HG03354 (cell line): ENCODE results near the gene TIMM17B.

Source experiments
- ATAC-seq: cut with Tn5 transposase; IDR thresholded peaks from one replicate; pipeline ENCODE4 v1.9.1; 2021; ENCODE audit warnings: mild to moderate bottlenecking; ENCODE audit not compliant: unreplicated experiment, poor library complexity, severe bottlenecking

Gene TIMM17B

DNA sequence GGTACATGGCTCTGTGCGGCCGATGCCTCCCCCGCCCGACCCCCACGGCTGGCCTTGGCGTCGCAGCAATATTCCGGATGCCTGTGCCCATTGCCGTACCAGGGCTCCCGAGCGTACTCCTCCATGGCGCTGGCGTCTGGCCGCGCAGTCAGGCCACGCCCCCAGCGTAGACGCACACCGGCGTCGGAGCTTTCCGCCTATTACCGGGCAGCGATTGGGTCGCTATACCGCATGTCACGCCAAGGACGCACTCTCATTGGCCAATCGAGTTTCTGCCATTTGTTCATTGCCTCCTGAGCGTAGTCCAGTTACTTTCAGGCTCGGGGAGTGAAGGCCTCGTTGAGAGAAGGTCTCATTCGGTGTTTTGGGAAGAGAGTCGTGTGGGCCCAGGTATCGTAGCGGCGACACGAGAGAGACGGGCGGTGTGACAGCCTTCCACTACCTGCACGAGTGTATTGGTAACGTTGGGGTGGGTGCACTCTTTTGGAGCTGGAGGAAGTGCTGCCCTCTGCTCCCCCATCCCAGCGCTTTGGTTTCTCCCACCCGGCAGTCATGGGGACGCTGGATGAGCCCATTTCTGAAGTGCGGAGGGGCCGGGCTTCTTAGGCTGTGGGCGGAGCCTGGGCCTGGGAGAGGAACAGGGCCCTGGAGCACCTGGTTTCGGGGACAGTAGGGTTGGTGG lies at the start of gene TIMM17B, which contains the start of gene PQBP1:
TIMM17B (minus strand) TSS at position 144 of the 682 bp plus-strand sequence; CDS start at position 125, 19 bp downstream.
PQBP1 (plus strand) TSS at position 306 of the 682 bp plus-strand sequence. CDS start 580 bp downstream, outside the sequence.
- peak; percentile 90 for ATAC-seq

DNA sequence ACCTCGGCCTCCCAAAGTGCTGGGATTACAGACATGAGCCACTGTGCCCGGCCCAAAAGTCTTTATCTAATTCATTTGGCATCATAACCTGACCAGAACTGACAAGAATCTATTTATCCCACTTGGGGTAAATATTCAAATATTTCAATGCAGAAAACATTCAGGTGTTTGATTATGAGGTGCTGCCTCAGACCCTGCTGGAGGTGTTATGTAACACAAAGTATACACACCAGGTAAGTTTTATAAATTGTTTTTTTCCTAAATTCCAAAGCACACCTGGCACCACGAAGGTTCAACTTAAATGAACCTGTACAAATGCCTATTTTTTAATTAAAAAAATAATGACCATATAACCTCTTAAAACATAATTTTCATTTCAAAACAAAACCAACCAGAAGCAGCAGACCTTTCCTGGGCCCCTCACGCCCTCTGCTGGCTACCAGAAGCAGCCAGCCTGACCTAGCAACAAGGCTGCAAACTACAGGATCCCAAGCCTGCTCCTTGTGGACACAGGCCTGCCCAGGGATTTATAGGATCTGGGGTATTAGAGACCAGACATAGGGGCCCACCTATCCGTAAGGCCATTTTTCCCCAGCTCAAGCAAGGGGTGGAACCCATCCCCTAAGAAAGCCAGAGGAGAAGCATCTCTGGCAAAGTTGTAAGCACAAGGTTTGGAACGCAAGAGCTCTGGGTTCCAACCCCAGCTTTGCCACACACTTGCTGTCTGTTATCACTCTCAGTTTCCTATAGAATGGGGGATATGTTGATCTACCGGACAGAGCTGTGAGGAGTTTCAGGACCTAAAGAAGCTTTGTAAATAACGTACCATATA lies 48.2 kb upstream of the TIMM17B start:
- ATAC-seq, result peak; percentile 59

DNA sequence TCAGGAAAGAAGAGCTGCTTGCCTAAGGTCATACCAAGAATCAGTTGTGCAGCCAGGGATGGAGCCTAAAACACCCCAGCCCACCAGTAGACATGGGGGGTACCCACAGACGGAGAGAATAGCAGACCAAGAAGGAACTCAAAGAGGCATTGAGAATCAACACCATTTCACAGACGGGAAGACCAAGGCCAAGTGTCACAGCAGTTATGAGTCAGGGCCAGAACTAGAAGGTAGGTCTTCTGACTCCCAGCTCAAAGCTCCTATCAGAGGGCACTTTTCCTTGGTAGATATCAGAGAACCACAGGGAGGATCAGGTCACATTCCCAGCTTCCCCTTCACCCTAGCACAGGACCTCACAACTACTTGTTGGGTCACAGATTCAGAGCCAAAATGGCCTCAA lies 45.3 kb upstream of the TIMM17B start:
- no peak for ATAC-seq

- no peak for ATAC-seq
Measured at GRCh38 chrX:48940404-48940955, 42.9 kb upstream of the TIMM17B start.

DNA sequence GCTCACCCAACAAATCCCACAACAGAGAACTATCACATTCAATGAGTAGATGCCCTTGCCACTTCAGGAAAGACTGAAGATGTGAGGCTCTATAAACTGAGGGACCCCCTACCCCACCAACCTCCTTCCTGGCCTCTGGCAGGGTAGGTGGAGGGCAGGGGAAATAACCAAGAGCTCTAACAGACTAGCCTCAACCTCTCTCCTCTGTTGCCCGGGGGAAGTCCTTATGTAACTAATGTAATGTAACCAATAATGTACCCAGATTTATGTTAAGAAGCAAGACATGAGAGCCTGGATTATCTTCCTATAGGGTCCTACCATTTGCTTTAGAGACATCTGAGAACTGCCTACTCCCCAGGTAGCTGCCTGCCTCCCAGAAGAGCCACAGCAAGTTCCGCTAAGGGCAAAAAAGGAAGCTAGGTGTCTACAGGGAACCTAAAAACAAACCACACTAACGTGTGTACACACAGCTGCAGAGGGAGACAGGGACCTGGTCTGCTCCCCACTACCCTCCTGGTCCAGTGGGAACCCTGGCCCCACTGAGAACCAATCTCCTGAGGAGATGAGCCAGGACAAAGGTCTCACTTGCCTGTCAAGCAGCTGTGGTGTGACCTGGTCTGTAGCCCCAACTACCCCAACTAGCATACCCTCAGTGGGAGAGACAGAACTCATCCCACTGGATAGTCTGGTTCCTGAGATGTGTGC lies 42.1 kb upstream of the TIMM17B start:
- ATAC-seq, result no peak

GRCh38 chrX:48938721-48939425 lies 41.3 kb upstream of the TIMM17B start:
- peak; percentile 62 for ATAC-seq

GRCh38 chrX:48937054-48937907 lies 39.7 kb upstream of the TIMM17B start:
- peak; percentile 70 for ATAC-seq

DNA sequence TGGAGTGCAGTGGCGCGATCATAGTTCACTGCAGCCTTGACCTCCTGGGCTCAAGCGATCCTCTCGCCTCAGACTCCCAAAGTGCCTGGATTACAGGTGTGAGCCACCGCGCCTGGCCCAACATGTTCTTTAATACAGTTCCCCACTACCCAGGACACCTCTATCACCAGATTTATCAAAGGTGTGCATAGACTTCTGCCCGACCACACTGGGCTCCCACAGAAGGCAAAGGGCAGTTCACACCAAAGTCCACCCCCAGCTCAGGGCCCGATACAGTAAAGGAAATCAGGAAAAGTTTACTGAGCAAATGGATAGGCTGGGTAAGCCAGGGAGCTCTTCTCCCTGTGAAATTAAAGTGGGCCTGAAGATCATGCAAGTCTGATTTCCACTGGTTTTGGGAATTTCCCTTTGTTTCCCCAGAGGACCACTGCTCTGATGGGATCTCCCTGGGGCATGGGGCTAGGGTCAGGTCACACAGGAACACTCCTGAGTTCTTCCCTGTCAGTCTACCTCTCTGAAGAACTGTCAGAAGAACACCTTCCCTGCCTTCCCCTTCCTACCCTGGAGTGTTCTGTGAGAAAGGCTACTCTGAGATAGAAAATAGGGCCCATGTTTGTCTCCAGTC lies 39.0 kb upstream of the TIMM17B start:
- ATAC-seq, result no peak

- no peak for ATAC-seq
Measured at GRCh38 chrX:48935301-48935670, 37.7 kb upstream of the TIMM17B start.

- ATAC-seq, result no peak
Measured at GRCh38 chrX:48934581-48935300, 37.2 kb upstream of the TIMM17B start.

DNA sequence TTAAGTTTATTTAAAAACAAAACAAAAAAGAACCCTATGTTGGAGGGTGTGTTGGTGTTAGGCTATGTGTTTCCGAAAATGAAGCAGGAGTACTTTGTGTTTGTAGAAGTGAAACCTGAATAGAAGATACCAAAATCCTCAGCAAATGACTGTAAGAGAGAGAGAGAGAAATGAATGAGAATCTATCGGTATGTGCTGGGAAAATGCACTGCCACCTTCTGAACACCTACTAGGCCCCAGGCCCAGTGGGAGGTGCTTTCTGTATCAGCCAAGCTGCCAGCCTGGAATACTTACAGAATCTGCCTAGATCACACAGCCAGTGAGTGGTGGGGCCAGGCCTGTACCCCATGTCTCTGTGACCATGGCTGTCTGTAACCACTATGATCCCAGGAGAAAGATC lies 36.2 kb upstream of the TIMM17B start:
- no peak for ATAC-seq

DNA sequence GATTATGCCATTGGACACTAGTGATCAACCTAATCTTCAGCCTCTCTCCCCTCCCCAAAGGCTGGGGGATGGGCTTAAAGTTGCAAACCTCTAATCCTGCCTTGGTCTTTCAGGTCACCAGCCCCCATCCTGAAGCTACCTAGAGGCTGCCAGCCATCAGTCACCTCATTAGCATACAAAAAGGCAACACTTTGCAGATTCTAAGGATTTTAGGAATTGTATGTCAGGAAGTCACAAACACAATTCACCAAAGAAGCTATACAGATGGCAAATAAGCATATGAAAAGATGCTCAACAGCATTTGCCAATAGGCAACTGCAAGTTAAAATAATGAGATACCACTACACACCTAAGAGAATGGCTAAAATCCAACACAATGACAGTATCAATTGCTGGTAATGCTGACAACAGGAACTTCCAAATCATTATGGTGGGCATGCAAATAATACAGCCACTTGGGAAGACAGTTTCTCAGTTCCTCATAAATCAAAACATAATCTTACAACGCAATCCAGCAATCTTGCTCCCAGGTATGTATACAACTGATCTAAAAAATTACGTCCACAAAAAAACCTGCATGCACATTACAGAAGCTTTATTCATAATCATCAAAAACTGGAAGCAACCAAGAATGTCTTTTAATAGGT lies 30.3 kb upstream of the TIMM17B start:
- no peak for ATAC-seq

DNA sequence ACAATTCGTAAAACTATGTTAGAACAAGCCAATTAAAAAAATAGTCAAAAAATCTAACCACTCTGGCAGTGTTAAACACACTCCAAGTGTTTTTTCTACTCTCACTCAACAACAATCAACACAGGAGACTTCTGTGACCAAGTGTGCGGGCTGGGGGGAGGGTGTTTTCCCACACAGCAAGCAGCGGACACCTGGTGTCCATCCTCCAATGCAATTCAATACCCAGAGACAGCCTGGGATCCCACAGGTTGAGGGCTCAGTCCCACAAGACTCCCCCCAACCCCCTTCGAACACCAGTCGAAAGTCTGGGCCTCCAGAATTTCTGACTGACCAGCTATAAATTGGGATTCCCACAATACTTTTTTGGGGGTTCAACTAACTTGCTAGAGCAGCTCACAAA lies 29.6 kb upstream of the TIMM17B start:
- no peak for ATAC-seq

DNA sequence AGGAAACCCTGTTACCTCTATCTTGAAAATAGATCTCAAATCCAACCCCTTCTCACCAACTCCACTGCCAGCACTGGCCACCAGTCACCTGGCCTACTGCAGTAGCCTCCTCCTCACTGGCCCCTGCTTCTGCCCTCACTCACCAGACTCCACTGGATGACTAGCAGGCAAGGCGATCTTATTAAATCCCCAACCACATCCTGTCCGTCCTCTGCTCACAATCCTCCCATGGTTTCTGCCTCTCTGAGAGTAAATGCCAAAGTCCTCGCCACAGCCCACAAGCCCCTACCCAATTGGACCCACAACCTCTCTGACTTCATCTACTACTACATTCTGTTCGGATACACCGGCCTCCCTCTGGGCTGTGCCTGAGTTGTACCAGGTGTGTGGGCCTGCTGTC lies 26.7 kb upstream of the TIMM17B start:
- no peak for ATAC-seq

- ATAC-seq, result no peak
Measured at GRCh38 chrX:48923771-48924170, 26.2 kb upstream of the TIMM17B start.

- ATAC-seq, result no peak
Measured at GRCh38 chrX:48920718-48921104, 23.1 kb upstream of the TIMM17B start.
